GM19395 (cell line): ENCODE measurements around the gene SPDYE17.
"Not testable (repeated sequence)": the region's sequence is repeated elsewhere in the genome, so short reads cannot be mapped to it uniquely, and the experiment has no call there.

Experiments
- ATAC-seq: cut with Tn5 transposase; IDR thresholded peaks from one replicate; pipeline ENCODE4 v1.9.1; 2021; ENCODE audit warnings: mild to moderate bottlenecking, moderate library complexity; ENCODE audit not compliant: unreplicated experiment

SPDYE17 gene

DNA sequence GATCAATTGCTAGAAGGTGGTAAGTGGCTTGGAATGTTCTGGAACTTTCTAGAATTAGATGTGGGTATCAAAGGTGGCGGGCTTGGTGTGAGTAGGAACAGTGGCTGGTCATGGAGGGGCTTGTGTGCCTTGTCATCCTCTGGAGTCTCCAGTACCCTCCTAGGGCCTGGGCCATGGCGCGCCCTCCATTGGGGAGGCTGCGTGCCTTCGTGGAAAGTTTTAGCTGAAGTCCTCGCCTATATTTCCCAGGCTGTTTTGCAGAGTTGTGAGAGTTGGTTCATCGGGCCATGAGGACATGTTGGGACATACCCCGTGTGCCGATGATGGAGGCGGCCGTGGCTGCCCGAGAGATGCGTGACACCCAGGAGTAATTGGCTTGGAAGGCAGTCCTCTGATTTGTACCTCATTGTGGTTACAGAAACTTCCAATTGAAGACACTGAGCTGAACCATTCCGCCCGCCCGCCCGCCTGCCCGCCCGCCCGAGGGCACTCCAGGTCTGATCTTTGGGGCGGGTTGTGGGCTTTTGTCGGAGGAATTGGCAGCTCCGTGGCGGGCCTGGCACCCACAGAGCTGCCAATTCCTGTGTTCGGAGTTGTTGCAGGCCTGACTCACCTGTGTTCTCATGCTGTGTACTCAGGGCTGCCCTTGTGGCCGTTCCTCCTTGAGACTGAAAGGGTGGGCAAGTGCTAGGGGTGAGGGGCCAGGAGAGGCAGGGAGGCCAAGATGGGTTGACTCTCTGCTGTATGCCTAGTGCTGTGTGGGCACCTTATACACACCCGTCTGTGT lies 57.2 kb downstream of the SPDYE17 start:
- ATAC-seq: not testable (repeated sequence)

DNA sequence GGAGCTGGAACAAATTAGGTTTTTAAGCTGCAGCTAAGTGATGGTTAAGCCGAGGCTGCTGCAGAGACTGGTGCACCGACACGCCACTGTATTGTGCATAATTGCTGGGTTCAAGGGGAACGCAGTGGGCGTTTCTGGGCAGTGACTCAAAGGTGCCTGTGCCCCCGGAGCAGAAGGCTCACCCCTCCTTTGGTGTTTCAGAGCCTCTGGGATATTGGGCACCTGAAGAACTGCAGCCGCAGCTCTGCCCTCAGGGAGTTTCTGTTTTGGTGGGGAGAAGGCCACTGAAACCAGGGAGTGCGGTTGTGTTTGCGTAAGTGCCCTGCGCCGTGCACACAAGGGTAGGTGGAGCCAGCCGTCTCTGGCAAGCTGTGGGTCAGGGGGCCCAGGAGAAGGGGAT lies 57.8 kb downstream of the SPDYE17 start:
- ATAC-seq: not testable (repeated sequence)

DNA sequence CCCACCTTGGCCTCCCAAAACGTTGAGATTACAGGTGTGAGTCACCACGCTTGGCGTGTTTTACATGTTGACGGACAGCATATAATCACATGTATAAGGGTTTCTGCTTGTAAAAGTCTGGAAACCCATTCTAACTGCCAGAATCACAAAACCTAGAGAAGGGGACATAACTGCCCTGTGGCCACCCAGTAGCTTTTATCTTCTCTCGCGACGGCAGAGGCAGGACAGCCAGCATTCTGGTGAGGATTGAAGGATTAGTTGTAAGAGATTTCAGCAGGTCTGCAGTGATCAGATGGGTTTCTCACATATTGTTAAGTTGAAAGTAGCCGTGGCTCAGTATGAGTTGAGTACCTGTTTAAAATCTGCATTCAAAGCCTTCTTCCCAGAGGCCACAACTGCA lies 59.8 kb downstream of the SPDYE17 start:
- ATAC-seq: not testable (repeated sequence)
